HG02943 (cell line): ENCODE data around the gene APOL6.

Source experiments
- ATAC-seq: cut with Tn5 transposase; IDR thresholded peaks from one replicate; pipeline ENCODE4 v1.9.1; 2021; ENCODE audit warnings: mild to moderate bottlenecking, low read depth, moderate library complexity; ENCODE audit not compliant: unreplicated experiment

APOL6 gene

DNA sequence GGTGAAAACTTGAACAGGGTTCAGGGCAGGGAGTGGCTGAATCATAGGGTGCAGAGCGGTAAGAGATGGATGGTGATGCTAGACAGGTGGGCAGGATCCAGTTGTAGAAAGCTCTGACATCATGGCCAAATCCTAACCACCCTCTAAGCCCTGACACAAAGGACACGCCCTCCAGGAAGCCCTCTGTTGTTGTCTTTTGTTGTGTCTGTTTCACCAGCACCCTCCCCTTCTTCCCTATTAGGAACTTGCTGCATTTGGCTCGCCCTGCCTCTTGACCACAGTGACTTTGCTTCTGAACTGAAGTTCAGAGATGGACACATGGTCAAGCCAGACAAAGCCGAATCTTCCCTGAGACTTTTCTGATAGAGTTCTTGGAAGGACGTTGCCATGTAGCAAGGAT lies 14.2 kb upstream of the APOL6 start:
- ATAC-seq, result no peak

DNA sequence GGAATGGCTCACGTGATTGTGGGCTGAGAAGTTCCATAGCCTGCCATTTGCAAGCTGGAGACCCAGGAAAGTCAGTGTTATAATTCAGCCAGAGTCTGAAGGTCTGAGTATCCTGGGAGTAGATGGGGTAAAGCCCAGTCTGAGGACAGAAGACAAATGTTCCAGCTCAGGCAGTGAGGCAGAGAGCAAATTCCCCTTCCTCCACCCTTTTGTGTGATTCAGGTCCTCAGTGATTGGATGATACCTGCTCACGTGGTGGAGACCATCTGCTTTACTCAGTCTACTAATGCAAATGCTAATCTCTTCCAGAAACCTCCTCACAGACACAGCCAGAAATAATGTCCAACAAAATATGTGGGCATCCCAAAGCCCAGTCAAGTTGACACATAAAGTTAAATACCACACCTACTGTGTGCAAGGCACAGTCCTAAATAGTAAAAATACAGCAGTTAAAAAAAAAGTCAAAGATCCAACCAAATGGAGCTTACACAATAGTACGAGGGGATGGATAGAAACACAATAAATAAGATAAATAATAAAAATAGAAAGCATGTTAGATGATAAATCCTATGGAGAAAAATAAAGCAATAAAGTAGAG lies 13.2 kb upstream of the APOL6 start:
- ATAC-seq, result no peak

DNA sequence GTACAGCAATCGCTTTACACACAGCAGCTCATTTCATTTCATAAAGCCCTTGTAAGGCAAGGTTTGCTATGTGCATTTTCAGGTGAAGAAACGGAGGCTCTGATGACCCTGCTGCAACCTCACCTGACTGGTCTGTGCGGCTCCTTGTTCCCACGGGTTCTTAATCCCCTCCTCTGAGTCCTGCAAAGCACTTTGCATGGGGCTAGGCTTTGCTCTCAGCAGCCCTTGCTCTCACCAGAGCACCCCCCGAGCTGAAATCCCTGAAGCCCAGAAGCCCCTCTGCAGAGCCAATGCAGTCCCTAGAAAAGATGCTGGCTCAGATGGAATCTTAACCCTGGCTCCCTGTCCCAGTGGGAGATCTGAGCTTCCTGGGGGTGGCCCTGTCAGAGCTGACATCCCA lies 11.0 kb upstream of the APOL6 start:
- ATAC-seq, result no peak

DNA sequence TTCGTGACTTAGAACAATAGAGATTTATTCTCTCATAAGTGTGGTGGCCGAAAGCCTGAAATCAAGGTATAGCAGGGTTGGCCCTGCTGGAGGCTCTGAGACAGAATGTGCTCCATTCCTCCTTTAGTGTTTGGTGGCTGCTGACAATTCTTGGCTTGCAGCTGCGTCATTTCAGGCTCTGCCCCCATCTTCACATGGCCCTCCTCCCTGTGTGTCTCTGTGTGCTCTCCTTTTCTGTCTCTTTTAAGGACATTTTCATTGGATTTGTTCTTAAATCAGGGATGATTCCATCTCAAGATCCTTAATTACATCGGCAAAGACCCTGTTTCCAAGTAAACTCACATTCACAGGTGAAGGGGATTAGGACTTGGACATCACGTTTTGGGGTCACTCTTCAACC lies 10.2 kb upstream of the APOL6 start:
- ATAC-seq, result no peak

DNA sequence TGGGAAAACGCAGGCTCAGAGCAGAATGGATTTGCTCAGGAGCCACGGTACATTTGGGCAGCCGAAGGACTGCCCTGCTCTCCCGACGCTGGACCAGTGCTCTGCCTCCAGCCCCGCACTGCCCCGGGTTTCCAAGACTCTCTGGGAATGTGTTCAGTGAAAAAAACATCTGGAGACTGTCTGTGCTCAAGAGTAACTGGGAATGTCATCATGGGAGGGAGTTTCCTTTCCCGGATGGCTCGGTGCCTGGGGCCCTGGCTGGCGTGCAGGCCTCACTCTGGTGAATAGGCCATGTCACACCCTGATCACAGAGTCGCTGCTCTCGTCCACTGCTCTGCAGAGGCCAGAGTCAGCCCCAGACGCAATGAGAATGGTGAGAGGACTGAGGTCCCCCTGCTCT lies 9.8 kb upstream of the APOL6 start:
- no peak for ATAC-seq

DNA sequence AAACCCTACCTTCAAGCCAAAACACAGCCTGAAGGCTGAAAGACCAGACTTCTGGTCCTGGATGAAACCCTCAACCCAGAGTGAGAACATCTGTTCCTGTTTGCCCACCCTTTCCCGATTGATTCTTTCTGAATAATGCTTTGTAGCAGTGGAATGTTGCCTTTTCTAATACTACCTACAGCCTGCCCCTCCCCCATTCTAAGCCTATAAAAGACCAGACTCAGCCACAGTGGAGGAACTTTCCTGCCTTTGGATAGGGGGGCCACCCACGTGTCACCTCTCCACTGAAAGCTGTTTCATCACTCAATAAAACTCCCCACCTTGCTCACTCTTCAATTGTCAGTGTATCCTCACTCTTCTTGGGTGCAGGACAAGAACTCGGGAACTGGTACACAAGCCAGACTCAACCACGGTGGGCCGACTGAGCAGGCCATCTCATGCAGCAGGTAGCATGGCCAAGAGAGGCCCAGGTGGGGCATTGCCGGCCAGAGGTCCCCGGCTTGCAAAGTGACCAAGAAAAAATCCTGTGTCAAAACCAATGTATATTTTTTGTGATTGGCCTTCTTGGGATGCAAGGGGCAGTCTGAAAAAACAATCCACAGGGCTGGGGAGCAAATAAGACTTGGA lies 6.6 kb upstream of the APOL6 start:
- ATAC-seq, result no peak

DNA sequence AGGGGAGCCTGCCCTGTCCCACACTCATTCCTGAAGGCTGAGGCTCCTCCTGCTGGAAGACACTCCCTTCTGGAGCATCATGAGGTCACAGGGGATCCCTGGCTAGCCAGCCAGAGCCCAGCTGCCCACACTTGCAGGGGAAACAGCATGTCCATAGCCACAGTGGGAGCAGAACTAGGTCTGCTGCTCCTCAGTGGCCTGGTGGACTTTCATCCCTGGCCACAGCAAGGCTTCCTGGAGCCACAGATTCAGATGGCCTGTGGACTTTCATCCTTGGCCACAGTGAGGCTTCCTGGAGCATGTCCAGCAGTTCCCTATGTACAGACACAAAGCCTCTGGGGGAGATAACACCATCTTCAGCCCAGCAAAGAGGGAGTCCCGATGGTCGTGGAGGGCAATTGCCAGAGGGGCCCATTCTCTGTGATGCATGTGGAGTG lies 5.9 kb upstream of the APOL6 start:
- ATAC-seq, result no peak

DNA sequence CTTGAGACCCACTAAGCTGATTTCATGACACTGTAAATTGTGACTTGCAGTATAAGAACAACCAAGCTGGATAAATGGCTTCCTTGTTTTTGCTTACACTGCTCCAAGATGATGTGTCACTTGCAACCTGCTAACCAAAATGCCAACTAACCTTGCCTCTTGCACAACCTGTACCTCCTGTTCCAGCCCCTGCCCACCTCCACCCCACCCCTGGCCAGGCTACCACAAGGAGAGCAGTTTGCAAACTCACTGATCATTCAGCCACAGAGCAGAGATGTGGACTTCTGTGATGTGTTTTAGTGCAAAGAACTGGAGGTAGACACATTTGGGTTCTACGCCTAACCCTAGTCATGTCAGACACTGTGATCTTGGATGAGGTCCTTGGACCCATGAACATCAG lies 4.3 kb upstream of the APOL6 start:
- no peak for ATAC-seq

DNA sequence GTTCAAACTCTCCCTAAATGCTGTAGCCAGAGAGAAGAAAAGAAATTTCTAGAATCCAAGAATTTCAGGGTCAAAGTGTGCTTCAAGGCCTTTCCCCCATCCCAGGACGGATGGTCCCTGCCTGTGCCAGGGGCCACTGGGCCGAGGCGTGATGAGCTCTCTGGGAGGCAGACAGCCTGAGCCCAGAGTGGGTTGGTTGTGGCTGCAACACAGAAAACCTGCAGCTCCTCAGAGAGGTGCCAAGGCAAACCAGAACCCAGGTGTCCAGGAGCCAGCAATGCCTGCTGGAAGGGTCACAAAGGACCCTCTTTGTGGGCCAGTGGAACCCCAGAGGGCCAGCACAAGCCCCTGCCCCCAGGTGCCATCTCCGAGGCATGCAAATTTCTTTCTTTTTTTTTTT lies 2.6 kb upstream of the APOL6 start:
- ATAC-seq, result no peak

DNA sequence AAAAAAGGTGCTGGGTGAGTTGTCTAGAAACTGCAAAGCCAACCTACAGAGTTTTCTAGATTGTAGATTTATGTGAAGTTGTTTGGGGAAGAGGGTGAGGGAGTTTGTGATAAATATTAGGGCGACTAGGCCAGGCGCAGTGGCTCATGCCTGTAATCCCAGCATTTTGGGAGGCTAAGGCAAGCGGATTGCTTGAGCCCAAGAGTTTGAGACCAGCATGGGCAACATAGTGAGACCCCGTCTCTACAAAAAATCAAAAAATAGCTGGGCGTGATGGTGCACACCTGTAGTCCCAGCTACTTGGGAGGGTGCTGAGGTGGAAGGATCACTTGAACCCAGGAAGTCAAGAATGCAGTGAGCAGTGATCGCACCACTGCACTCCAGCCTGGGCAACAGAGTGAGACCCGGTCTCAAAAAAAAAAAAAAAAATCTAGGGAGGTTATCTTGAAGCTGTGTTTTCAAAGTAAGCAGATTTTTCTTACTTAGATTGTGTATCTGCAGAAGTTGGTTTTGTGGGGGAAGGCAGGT lies 844 bp downstream of the APOL6 start:
- no peak for ATAC-seq

DNA sequence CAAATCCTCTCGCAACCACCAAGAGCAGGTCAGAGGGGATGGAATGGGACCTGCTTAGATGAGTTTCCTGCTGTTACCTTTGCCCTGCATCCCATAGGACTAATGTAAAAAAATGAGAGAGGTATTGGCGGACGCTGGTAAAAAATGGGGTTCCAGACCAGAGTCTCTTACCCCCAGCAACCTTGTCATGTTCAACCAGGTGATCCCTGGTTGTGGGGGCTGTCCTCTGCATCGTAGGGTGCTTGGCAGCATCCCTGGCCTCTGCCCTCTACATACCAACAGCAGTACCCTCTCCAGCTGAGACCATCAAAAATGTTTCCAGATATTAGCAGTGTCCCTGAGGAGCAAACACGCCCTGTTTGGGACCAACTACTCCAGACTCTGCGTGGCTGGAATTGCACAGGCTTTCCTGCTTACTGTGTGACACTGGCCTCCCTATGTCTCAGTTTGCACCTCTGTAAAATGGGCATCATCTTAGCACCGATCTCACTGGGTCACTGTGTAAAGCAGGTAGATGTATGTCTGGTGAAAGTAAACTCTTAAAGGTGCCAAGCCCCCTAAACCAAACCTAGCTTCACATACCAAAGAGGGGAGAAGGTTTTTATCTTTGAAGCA lies 1.5 kb downstream of the APOL6 start:
- no peak for ATAC-seq

DNA sequence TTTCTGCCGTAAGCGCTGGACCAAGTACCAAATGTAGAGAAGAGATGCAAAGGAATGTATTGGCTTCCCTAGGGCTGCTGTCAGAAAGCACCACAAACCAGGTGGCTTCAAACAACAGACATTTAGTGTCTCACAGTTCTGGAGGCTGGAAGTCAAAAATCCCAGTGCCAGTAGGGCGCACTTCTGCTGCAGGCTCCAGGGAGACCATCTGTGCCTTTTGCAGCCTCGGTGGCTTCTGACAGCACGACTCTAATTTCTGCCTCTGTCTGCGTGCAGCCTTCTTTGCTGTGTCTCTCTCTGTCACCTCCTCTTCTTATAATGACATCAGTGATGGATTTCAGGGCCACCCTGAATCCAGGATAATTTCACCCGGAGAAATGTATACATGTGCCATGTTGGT lies 2.8 kb downstream of the APOL6 start:
- no peak for ATAC-seq

DNA sequence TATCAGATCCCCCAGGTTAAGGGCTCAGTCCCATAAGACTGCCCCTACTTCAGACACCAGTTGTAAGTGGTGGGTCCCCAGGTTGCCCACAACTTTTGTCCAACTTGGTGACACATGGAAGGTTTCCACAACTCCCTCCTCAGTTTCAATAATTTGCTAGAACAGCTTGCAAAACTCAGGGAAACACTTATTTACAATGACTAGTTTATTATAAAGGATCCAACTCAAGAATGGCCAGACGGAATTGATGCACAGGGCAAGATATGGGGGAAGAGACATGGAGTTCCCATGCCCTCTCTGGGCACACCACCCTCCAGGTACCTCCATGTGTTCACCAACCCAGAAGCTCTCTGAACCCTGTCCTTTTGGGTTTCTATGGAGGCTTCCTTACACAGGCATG lies 5.6 kb downstream of the APOL6 start:
- ATAC-seq, result no peak

DNA sequence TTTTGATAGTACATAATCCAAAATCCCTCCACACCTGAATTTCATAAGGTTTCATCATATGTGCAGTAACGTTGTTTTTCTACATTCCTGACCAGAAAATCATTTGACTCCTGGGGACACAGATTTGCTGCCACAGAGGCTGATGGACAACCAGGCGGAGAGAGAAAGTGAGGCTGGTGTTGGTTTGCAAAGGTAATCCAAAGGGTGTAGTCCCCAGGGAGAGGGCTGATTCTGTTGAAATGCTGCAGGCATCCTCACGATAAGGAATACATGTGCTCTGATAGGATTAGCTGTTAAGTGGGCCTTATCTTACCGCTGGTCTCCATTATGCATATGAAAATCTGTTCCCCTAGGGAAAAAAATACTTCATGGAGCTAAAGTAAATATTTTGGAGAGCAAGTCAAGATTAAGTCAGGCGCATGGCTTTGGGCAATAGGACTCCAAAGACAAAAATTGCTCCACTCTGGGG lies 8.1 kb downstream of the APOL6 start:
- no peak for ATAC-seq

DNA sequence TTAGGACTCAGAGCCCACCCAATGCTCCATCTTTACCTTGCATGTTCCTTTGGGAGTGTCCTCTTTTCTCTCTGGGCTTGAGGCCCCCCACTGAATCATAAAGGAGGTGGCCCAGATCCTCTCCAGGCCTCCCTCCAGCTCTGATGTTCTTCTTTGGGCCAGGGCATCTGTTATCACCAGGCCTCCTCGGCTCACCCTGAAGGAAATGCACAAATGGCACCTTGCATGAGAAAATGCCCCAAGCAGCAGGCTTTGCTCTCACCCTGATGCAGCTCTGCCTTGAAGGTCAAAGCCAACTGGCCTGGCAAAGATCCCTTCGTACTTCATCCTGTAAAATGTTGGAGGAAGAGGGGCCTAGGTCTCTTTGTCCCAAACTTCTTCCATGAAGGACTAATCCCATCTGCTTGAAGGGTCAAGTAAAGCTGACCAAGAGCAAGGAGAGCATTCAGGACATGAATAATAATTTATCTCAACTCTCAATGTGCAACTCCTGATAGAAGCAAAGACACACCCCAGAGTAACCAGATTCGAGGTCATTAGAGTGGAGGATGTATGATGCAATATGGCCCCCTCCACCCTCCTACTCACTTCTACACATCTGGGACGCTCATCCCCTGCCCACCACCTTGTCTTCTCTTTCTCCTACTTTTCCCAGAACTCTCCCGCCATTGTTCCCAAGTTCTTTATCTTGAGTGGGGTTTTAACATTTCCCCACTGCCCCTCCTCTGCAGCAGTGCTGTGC lies 9.5 kb downstream of the APOL6 start:
- ATAC-seq, result no peak

DNA sequence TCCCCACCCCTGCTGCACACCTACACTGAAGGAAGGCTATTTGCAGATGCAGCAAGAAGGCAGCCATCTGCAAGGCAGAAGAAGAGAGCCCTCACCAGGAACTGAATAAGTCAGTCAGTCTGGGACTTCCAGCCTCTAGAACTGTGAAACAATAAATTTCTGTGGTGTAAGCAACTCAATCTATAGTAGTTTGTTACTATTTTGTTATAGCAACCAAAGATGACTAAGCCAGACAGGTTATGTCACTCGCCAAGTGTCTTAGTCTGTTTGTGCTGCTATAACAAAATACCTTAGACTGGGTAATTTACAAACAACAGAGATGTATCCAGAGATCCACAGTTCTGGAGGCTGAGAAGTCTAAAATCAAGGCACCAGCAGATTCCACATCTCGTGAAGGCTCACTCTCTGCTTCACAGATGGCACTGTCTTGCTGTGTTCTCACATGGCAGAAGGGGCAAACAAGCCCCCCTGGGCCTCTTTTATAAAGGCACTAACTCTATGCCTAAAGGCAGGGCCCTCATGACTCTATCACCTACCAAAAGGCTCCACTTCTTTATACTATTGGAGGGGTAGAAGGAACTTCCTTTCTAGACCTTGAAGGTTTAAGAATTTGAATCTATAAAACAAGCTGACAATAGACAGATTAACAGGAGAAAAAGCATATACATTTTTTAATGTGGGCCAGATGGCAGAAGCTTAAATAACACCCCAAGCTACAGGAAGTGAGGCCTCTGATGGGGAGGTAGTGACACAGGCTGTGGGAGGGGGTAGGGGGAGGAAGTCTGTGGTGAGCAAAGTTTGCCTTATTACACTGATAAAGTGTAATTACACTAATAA lies 12.3 kb downstream of the APOL6 start:
- ATAC-seq, result no peak

DNA sequence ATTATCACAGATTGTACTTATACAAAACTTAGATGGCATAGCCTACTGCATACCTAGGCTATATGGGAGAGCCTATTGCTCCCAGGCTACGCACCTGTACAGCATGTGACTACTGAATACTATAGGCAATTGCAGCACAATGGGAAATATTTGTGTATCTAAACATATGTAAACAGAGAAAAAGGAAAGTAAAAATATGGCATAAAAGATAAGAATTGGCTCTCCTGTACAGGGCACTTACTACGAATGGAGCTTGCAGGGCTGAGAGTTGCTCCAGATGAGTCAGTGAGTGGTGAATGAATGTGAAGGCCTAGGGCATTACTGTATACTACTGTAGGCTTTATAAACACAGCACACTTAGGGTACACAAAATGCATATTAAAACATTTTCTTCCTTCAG lies 13.2 kb downstream of the APOL6 start:
- ATAC-seq, result no peak

DNA sequence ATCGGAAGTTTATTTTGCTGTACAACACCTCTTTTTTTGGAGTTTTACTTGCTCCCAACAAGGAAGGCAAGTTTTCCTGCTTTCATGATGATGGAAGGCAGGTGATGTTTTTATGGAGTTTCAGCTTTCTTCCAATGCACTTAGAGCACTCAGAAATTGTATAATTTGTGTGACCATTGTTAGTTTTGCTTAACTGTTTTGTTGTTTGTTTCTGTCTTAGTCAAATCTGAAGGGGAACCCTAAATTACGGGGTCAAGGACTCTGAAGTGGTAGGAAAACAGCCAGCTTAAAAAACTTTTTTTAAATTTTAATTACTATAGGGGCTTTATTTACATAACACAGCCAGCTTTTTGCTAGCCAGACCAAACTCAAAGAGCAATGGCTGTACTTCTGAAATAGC lies 14.7 kb downstream of the APOL6 start:
- ATAC-seq, result no peak

DNA sequence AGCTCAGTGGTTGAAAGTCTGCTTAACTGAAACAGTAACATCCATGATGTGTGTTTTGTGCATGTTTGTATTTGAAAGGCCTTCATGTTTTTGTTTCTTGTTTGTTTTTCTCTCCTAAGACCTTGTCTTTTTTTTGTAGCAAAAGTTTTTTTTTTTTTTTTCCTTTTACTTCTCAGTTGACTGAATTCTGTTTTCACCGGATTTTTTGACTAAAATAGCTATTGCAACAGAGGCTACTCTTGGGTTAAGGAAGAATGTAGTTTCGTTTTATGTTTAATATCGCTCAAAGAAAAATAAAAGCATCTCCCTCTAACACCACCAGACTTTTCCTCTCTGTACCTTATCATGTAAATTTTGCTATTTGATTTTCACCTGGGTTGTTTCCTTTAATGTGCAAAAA lies 15.1 kb downstream of the APOL6 start:
- no peak for ATAC-seq

DNA sequence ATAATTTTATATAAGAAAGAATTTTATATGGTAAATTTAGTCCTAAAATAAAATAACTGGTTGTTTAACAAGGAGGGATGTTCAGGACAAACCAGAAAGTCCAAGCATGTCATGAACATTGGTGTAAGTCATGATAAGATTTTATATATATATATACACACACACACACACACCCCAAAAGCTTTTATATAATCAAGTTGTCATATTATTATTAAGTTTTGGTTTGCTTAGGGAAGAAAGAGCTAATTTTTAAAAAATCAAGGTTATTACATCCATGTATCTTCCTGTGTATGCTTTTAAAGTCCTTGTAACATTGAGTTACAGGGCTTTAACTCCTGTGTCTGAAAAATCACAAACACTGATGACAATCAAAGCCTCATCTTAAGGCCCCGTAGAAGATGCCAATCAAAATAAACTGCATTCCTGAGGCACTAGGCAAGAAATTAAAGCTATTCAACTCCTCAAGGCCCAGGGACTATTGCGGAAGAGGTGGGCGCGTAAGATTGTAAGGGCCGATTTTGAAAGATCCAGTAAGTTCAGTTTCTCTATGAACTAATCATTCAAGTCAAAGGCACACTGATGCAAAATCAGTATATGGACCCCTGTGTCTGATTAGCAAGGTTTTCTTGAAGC lies 16.8 kb downstream of the APOL6 start:
- ATAC-seq, result no peak
